ENCODE data around the gene NKX6-2. TPM values are rescaled to one million over a fixed set of nuclear protein-coding genes. Genes with fewer than 3 reads are reported as not detected.

Gene NKX6-2
- total RNA-seq, 1 donor from 2014 or later, result 6.2 TPM

DNA sequence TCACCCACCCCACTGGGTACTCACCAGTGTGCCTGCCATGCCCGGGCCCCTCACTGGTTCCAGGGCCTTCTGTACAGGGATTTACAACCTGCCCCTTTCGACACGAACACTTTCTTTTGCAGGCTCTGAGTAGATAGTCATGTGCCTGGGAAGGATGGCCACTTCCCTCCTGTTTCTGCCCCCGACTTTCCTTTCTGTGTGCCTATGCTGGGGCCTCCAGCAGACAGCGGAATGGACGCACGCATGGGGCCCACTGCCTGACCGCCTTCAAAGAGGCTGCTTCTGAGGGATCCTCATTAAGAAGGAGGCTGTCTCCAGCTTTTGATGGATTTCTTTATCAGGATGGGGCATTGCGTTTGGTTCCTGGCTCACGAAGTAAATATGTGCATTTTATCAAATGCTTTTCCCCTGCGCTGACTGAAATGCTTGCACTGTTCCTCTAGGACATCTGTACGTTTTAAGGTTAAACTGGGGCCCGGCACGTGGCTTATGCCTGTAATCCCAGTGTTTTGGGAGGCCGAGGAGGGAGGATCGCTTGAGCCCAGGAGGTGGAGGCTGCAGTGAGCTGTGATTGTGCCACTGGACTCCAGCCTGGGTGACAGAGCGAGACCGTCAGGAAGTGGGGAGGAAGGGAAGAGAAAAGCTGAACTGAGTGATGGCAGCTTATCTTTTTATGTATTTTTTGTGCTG, 29.4 kb upstream of the NKX6-2 start:
- peaks cover 21% of the 10 kb centered on the region for H3K27me3 Mint-ChIP-seq (ENCODE audit: unreplicated experiment)
- peaks cover 10% of the 10 kb centered on the region for H3K9me3 Mint-ChIP-seq (ENCODE audit: unreplicated experiment)
- DNase-seq, result no peak
- TF ChIP-seq, protein P1, sequence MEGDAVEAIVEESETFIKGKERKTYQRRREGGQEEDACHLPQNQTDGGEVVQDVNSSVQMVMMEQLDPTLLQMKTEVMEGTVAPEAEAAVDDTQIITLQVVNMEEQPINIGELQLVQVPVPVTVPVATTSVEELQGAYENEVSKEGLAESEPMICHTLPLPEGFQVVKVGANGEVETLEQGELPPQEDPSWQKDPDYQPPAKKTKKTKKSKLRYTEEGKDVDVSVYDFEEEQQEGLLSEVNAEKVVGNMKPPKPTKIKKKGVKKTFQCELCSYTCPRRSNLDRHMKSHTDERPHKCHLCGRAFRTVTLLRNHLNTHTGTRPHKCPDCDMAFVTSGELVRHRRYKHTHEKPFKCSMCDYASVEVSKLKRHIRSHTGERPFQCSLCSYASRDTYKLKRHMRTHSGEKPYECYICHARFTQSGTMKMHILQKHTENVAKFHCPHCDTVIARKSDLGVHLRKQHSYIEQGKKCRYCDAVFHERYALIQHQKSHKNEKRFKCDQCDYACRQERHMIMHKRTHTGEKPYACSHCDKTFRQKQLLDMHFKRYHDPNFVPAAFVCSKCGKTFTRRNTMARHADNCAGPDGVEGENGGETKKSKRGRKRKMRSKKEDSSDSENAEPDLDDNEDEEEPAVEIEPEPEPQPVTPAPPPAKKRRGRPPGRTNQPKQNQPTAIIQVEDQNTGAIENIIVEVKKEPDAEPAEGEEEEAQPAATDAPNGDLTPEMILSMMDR (IDR thresholded peaks at IDR 0.05; ENCODE audit: partially characterized antibody, unreplicated experiment), result no peak
- H3K4me1 Mint-ChIP-seq (ENCODE audit: low read depth, unreplicated experiment), result no peaks in the 10 kb centered on the region
- H3K27ac Mint-ChIP-seq (ENCODE audit: unreplicated experiment), result no peak overlapping the region
- H3K4me3 Mint-ChIP-seq (ENCODE audit: unreplicated experiment), result no peak overlapping the region
- peaks cover 19% of the 10 kb centered on the region for H3K36me3 Mint-ChIP-seq (ENCODE audit: unreplicated experiment)

DNA sequence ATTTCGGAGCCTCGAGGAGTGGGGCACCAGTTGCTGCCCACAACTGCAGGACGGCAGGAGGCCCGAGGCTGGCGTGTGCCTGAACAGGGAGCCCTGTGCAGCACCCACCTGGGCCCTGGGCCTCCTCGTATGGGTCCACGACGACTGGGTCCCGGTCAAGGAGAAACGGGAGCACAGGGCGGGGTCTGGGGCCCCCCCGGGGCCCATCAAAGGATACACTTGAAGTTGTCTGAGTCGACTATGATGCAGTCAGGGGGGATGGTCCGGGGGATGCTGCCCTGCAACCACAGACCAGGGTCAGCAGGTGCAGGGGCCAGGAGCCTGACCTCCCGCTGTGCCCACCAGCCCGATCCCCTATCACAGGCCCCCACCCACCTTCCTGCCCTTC, 28.5 kb upstream of the NKX6-2 start:
- Mint-ChIP-seq H3K9me3 (ENCODE audit: unreplicated experiment) (peaks cover 2% of the 10 kb centered on the region), H3K4me1 (ENCODE audit: low read depth, unreplicated experiment) (no peaks in the 10 kb centered on the region), H3K4me3 (ENCODE audit: unreplicated experiment) (no peak overlapping the region), H3K36me3 (ENCODE audit: unreplicated experiment) (peaks cover 11% of the 10 kb centered on the region), H3K27me3 (ENCODE audit: unreplicated experiment) (peaks cover 15% of the 10 kb centered on the region), H3K27ac (ENCODE audit: unreplicated experiment) (no peak overlapping the region)
- no peak for DNase-seq
- TF ChIP-seq, protein P1 (IDR thresholded peaks at IDR 0.05; ENCODE audit: partially characterized antibody, unreplicated experiment), result no peak

DNA sequence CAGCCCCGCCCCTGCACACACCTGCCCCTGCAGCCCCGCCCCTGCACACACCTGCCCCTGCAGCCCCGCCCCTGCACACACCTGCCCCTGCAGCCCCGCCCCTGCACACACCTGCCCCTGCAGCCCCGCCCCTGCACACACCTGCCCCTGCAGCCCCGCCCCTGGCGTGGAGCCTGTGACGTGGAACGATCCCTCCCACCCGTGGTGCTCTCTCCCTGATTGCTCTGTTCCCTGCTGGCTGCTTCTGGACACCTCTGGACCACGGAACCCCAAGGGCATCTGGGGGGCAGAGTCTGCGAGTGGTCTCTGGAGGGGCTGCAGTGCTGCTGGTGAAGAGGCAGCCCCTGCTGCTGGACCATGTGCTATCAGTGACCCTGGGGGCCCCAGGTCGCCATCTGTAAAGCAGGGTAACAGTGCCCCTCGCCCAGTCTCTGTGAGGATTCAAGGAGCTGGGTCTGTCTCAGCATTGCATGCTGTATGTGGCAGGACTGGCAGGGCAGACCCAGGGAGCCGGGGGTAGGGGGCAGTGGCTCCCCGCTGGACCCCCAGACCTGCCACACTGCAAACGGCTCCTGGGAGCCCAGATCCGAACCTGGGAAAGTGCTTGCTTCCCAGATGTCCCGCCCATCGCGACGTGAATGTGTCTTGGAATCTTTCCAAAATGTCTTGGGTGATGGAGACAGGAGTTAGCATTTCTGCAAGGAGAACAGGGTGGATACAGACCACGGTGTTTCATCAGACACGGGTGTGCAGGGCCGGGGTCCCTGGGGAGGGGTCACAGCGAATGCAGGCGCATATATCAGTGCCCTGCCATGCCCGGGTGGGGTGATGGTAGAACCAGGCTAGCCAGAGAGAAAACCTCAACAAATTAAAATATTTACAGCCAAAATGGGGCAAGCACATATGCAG, 27.9 kb upstream of the NKX6-2 start:
- H3K27ac Mint-ChIP-seq (ENCODE audit: unreplicated experiment), result no peak overlapping the region
- H3K36me3 Mint-ChIP-seq (ENCODE audit: unreplicated experiment), result peaks cover 4% of the 10 kb centered on the region
- H3K27me3 Mint-ChIP-seq (ENCODE audit: unreplicated experiment), result peaks cover 15% of the 10 kb centered on the region
- no peaks in the 10 kb centered on the region for H3K4me1 Mint-ChIP-seq (ENCODE audit: low read depth, unreplicated experiment)
- H3K4me3 Mint-ChIP-seq (ENCODE audit: unreplicated experiment), result no peak overlapping the region
- TF ChIP-seq, protein P1 (IDR thresholded peaks at IDR 0.05; ENCODE audit: partially characterized antibody, unreplicated experiment), result no peak
- DNase-seq, result no peak
- H3K9me3 Mint-ChIP-seq (ENCODE audit: unreplicated experiment), result peaks cover 2% of the 10 kb centered on the region

DNA sequence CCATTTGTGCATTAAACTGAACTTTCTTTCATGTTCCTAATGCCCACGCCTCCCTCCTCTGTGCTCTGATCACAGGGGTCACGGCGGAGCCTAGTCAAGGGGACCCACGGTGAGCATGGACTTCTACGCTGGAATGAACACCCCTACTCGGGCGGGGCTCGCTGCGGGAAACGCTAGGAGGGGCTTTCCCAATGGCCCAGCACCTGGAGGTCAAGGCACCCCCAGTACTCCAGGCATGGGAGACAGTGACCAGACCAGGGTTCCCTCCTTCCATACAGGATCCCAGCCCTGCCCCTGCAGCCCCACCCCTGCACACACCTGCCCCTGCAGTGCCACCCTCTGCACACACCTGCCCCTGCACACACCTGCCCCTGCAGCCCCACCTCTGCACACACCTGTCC, 27.1 kb upstream of the NKX6-2 start:
- H3K4me1 Mint-ChIP-seq (ENCODE audit: low read depth, unreplicated experiment), result no peaks in the 10 kb centered on the region
- H3K27me3 Mint-ChIP-seq (ENCODE audit: unreplicated experiment), result peaks cover 12% of the 10 kb centered on the region
- peaks cover 4% of the 10 kb centered on the region for H3K36me3 Mint-ChIP-seq (ENCODE audit: unreplicated experiment)
- DNase-seq, result no peak
- H3K4me3 Mint-ChIP-seq (ENCODE audit: unreplicated experiment), result no peak overlapping the region
- no peak overlapping the region for H3K27ac Mint-ChIP-seq (ENCODE audit: unreplicated experiment)
- TF ChIP-seq, protein P1 (IDR thresholded peaks at IDR 0.05; ENCODE audit: partially characterized antibody, unreplicated experiment), result no peak
- H3K9me3 Mint-ChIP-seq (ENCODE audit: unreplicated experiment), result peaks cover 2% of the 10 kb centered on the region

DNA sequence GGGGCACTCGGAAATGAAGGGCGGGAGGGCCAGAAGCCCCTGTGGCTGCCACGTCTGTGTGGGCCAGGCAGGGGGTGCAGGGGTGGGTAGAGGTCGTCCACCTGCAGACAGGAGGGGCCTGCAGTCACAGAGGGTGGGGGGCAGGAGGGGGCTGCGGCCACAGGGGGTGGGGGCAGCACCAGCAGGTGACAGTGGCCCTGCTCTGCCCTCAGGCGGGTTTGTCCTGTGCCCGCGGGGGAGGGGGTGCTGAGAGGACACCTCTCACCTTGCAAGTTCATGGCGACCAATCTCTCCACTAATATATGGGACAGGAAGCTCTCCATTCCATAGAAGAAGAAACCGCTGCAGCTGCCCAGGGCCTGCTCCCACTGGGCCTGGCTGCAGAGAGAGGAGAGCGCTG, 26.6 kb upstream of the NKX6-2 start:
- peaks cover 3% of the 10 kb centered on the region for H3K36me3 Mint-ChIP-seq (ENCODE audit: unreplicated experiment)
- H3K27ac Mint-ChIP-seq (ENCODE audit: unreplicated experiment), result no peak overlapping the region
- peaks cover 12% of the 10 kb centered on the region for H3K27me3 Mint-ChIP-seq (ENCODE audit: unreplicated experiment)
- DNase-seq, result no peak
- peaks cover 2% of the 10 kb centered on the region for H3K9me3 Mint-ChIP-seq (ENCODE audit: unreplicated experiment)
- H3K4me1 Mint-ChIP-seq (ENCODE audit: low read depth, unreplicated experiment), result no peaks in the 10 kb centered on the region
- TF ChIP-seq, protein P1 (IDR thresholded peaks at IDR 0.05; ENCODE audit: partially characterized antibody, unreplicated experiment), result no peak
- no peak overlapping the region for H3K4me3 Mint-ChIP-seq (ENCODE audit: unreplicated experiment)
